Measurements from ENCODE around the gene ITPRIP. TPM values are rescaled to one million over a fixed set of nuclear protein-coding genes. Genes with fewer than 3 reads are reported as not detected.

The ITPRIP gene
- polyA plus RNA-seq (ENCODE audit: insufficient read length in 3 of 3) = 10 to 100 TPM; 10.1 to 10.5 (median 10.1) TPM

DNA sequence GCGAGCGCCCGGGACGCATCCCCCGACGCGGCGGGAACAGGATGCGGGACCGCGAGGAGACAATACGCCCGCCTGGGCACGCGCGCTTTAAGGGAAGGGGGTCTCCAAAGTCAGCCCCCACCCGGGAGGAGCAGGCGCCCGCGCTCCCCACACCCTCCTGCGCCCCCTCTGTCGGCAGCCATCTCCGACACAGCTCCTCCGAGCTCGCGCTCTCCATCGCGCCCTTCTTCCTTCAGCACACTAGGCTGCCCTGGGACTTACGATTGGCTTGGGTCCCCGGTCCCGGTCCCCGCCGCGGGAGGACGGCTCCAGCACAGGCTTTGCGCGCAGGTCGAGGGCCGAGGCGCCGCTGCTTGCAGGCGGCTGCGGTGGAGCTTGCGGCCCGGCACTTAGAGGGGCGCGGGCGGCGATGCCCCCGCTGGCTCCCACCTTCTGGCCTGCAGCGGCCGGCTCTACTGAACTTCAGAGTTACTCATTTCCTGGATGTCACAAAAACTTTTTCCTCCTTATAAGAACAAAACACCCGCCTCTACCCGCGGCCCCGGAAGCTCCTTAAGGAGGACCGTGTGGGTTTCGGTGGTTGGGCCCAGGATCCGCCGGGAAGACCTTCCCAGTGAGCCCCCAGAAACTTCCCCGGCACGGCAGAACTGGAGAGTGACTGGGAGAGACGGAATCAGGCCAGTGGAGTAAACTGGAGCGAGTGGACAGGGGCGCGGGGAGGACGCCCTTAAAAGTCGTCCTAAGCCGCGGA, at the start of gene ITPRIP:
Gene ITPRIP, minus strand, starts transcription at position 481 of the 751 bp plus-strand sequence. CDS start 22,414 bp downstream, outside the sequence.
- no peak for DNase-seq (ENCODE audit: low read depth in 3 of 3, low spot score in 2 of 3)

DNA sequence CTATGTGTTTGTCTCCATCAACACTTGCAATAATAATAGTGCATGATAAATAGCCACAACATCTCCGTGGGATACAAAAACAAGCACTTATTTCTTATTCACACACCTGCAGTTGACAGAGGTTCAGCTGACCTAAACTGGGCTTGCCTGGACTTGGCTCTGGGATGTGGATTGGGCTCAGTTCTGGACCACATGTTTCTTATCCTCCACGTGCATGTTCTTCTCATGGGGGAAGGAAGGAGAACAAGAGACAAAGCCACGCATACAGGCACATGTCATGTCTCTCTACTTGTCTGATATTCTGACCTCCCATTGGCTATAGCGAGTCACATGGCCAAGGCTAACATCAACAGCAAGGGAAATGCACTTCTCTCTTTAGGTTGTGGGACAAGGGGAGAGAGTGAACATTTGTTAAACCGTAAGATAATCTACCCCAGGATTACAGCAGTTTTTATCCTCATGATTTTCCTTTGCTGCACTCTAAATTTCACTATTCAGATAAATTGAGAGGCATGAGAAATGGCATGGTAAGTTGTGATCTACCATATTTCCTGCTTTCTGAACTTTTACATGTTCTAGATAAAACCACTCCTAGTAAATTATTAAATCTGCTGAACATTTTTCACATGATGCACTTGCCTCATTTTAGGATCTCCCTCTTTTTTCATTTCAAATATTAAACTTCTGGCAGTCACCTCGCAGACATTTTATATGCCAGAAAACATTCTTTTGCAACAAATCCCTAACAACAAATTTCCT, 49.0 kb upstream of the ITPRIP start:
- no peak for DNase-seq (ENCODE audit: low read depth in 3 of 3, low spot score in 2 of 3)

GRCh38 chr10:104380336-104380735, 42.1 kb upstream of the ITPRIP start:
- no peak for DNase-seq (ENCODE audit: low read depth in 3 of 3, low spot score in 2 of 3)

- DNase-seq (ENCODE audit: low read depth in 3 of 3, low spot score in 2 of 3) = no peak
Observed at GRCh38 chr10:104376784-104377300, 38.6 kb upstream of the ITPRIP start.

GRCh38 chr10:104374591-104374990, 36.3 kb upstream of the ITPRIP start:
- no peak for DNase-seq (ENCODE audit: low read depth in 3 of 3, low spot score in 2 of 3)

GRCh38 chr10:104371753-104372152, 33.5 kb upstream of the ITPRIP start:
- no peak for DNase-seq (ENCODE audit: low read depth in 3 of 3, low spot score in 2 of 3)

GRCh38 chr10:104368381-104368780, 30.1 kb upstream of the ITPRIP start:
- DNase-seq (ENCODE audit: low read depth in 3 of 3, low spot score in 2 of 3) = no peak

GRCh38 chr10:104367904-104368303, 29.6 kb upstream of the ITPRIP start:
- no peak for DNase-seq (ENCODE audit: low read depth in 3 of 3, low spot score in 2 of 3)

GRCh38 chr10:104359811-104360210, 21.5 kb upstream of the ITPRIP start:
- DNase-seq (ENCODE audit: low read depth in 3 of 3, low spot score in 2 of 3) = no peak

GRCh38 chr10:104353325-104354048, 15.2 kb upstream of the ITPRIP start, which contains the start of gene CFAP58:
TSS of gene CFAP58 (plus strand) at chr10:104353833. CDS start at chr10:104353898, 65 bp downstream.
- peak in 2 of 3 donors; percentile 86 to 87 for DNase-seq (ENCODE audit: low read depth in 3 of 3, low spot score in 2 of 3)

DNA sequence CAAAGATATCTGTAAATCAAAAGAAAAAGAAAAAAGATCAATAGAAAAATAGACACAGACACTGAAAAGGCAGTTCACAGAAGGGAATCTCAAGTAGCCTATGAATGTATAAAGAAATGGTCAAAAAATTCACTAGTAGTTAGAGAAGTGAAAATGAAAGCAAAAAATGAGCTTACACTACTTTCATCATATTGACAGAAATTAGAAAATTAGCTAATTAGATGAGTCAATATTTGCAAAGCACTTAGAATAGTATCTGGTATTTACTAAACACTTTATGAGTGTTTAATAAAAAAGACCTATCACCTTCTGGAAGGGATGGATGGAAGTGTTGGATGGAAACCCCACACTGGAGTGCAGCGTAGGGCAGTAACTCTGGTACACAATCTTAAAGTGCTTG, 13.7 kb upstream of the ITPRIP start:
- DNase-seq (ENCODE audit: low read depth in 3 of 3, low spot score in 2 of 3) = no peak

DNA sequence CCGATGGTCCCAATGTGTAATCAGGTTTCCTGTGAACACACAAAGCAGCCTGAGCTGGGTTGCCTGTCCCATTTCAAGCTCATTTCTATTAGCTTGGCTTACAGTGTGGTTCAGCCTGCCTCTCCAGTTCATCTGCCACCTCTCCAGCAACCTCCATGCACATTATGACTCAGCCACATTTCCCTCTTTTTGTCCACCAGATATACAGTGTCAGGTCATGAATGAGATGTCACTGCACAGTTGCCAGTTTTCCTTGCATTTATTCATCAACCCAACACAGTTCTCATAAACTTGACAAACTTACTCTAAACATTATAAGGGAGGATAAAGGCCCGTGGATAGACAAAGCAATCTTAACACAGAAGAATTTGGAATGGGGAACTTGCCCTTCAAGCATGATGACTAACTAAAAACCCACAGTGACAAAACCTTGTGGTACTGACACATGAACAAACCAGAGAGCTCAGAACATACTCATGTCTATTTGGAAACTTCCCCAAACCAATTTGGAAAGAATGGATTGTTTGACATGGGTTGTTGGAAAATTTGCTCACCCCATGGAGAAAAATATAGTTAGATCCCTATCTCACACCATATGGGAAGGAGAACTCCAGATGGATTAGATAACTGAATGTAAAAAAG, 12.9 kb upstream of the ITPRIP start:
- no peak for DNase-seq (ENCODE audit: low read depth in 3 of 3, low spot score in 2 of 3)

DNA sequence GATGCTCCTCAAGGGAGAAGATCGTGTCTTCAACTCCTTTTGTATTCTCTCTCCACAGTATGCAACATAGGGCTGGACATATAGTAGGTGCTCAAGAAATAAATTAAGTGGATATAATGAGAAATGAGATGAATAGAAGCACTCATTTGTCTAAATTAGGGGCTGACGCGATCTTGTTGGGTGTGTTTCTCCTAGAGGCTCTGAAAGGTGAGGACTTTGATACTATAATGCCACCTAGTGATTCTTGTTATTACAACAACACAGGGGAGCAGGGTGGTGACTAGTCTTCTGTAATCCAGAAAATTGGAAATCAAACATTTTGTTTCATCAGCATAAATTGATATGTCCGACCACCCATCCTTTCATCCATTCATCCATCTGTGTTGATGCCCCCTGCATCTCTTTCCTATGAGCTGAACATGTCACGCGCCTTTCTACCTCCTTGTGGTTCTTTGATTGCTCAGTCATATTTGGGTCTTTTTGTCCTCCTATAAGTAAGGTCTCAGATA, 11.9 kb upstream of the ITPRIP start:
- no peak for DNase-seq (ENCODE audit: low read depth in 3 of 3, low spot score in 2 of 3)

- no peak for DNase-seq (ENCODE audit: low read depth in 3 of 3, low spot score in 2 of 3)
Observed at GRCh38 chr10:104349623-104350126, 11.4 kb upstream of the ITPRIP start.

DNA sequence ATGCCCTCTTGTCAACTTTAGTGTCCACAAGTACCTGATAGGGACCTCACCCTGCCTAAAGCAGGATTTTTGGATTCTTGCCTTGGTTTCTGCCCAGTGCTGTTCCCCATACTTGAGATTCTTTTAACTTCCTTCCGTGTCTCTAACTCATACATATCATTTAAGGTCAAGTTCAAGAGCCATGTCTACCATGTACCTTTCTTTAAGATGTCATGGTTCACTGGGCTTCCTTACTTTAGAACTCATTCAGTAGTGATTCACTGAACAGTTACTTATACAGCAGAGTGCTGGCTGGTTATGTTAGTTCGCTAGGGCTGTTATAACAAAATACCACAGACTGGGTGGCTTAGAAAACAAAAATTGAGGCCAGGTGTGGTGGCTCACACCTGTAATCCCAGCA, 10.3 kb upstream of the ITPRIP start:
- DNase-seq (ENCODE audit: low read depth in 3 of 3, low spot score in 2 of 3) = no peak

- no peak for DNase-seq (ENCODE audit: low read depth in 3 of 3, low spot score in 2 of 3)
Observed at GRCh38 chr10:104347295-104348045, 9.2 kb upstream of the ITPRIP start.

GRCh38 chr10:104345941-104346340, 7.7 kb upstream of the ITPRIP start:
- no peak for DNase-seq (ENCODE audit: low read depth in 3 of 3, low spot score in 2 of 3)

- DNase-seq (ENCODE audit: low read depth in 3 of 3, low spot score in 2 of 3) = no peak
Observed at GRCh38 chr10:104345515-104345914, 7.2 kb upstream of the ITPRIP start.

DNA sequence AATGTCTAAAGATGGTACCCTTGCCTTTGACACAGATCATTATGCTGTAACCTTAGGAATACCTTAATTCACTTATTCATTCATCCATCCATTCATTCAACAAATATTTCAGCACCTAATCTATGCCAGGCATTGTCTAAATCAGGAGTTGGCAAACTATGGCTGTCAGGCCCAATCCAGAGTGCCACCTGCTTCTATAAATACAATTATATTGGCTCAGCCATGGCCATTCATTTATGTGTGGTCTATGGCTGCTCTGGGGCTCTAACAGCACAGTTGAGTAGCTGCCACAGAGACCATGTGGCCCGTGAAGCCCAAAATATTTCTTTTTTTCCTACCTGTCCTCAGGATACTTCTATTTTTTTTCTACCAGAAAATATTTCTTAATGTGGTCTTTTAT, 6.0 kb upstream of the ITPRIP start:
- no peak for DNase-seq (ENCODE audit: low read depth in 3 of 3, low spot score in 2 of 3)
